ENCODE results near the gene KIF16B. TPM values are rescaled to one million over a fixed set of nuclear protein-coding genes. Genes with fewer than 3 reads are reported as not detected.
A peak's percentile ranks its signal among the peaks of the same experiment; 100 is the strongest.

KIF16B gene
- total and polyA plus RNA-seq, 10 of the 15 experiments (the other 5 are each of a cell fraction or from before 2014, with no cell fraction given): 0.21 to 5.2 (median 3.0) TPM

DNA sequence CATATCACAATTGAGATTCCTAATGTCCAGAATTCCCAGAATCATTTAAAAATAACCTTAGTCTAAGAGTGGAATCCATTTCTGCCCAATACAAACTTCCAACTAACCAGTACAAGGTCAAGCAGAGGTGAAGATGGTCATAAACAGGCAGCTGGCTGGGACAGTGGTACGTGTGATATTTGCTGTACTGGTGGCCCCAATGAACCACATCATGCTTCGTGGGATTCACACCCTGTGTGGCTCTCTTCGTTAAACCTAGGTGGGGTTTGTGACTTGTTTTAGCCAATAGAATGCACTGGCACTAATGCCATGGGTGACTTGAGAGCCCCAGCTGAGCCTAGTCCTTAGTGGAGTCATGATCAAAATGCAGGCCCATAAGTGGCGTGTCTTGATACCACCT is 286.6 kb downstream of the KIF16B start (continued):
- TF ChIP-seq REST (IDR thresholded peaks at IDR 0.05; ENCODE audit: low read depth, low read length): no peak
- no peak for TF ChIP-seq IRF5 (IDR thresholded peaks at IDR 0.05; ENCODE audit: borderline replicate concordance)
- TF ChIP-seq ETV6 (conservative IDR thresholded peaks at IDR 0.05 in 1 of 2, IDR thresholded peaks at IDR 0.05 in 1 of 2; ENCODE audit: borderline replicate concordance in 1 of 2, low read depth in 1 of 2): no peak
- no peak for TF ChIP-seq PML (IDR thresholded peaks at IDR 0.05; ENCODE audit: low read length)

DNA sequence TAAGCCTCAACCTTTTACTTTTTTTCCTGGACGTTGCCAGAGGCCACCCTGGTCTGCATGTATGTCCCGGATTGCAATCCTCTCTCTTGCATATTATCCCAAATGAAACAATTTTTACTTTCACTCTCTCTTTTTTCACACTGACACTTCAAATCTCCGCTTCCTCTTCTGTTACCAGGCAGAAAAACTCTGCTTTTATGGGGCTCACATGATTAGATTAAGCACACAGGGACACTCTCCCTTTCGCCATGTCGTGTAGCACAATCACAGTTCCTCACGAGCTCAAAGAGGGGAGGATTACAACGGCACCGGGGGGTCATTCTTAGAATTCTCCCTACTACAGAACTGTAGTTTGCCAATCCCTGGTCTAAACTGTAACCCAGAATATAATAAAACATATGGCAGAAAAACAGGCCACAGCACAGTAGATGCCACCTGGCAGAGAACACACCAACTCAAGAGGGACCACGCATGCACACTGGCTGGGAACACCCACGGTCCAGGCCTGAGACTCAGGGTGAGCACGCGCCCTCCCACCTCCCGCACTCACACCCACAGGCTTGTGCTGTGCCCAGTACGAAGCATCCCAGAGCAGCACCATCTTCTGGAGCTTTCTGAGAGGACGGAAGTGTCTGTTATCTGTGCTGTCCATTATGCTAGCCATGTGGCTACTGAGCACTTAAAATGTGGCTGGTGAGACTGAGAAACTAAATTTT is 288.7 kb downstream of the KIF16B start:
- SMC1A ChIA-PET (ENCODE audit: uncharacterized antibody, unreplicated experiment): no interaction called here
- Histone ChIP-seq H4K20me1 (ENCODE audit: control insufficient read depth, insufficient read depth) (no peaks in the 10 kb centered on the region), H3K79me2 (ENCODE audit: control insufficient read depth, insufficient read depth, low read length) (no peaks in the 10 kb centered on the region), H3K9me3 (replicated peaks; ENCODE audit: control insufficient read depth, insufficient read depth, low read length) (no peaks in the 10 kb centered on the region; the same call in 2 of the 3 replicates), H3K4me2 (ENCODE audit: control insufficient read depth, insufficient read depth) (no peak overlapping the region), H3K27ac (ENCODE audit: control insufficient read depth, insufficient read depth) (no peak overlapping the region), H3K36me3 (ENCODE audit: control insufficient read depth in 2 of 2, insufficient read depth in 2 of 2, low read length in 1 of 2) (no peaks in the 10 kb centered on the region), H3K27me3 (replicated peaks in 1 of 2; ENCODE audit: control insufficient read depth in 2 of 2, insufficient read depth in 2 of 2, low read length in 1 of 2) (no peaks in the 10 kb centered on the region), H2AFZ (ENCODE audit: control insufficient read depth, low read depth, low read length) (no peak overlapping the region), H3K4me1 (ENCODE audit: control insufficient read depth, insufficient read depth, low read length) (no peaks in the 10 kb centered on the region), H3K9ac (ENCODE audit: control insufficient read depth, insufficient read depth, low read length) (no peak overlapping the region), H3K4me3 (no peak overlapping the region)
- in situ Hi-C loops (cut with MboI) (no loop called here), intact Hi-C loops (cut with micrococcal nuclease; ENCODE audit: unreplicated experiment) (no loop called here)
- POLR2A ChIA-PET: no interaction called here
- WGBS (ENCODE audit: insufficient coverage, insufficient replicate concordance, low lambda C conversion rate, missing lambda C conversion rate): 74% methylated on average over 13 of the region's 15 CpGs
- TF ChIP-seq EGR1 (IDR thresholded peaks at IDR 0.05; ENCODE audit: borderline replicate concordance in 1 of 2, low read depth in 2 of 2, low read length in 2 of 2): no peak
- peak; percentile 9; the same call in 1 of the 2 replicates for TF ChIP-seq SPI1 (IDR thresholded peaks at IDR 0.05; ENCODE audit: borderline replicate concordance, insufficient read depth, low read depth, low read length)
- TF ChIP-seq RFX5 (IDR thresholded peaks at IDR 0.05; ENCODE audit: low read depth, low read length): 0 out of 2 replicates have a peak, but pooled peaks have one; percentile 27
- CTCF ChIA-PET: no interaction called here
- no TSS peak for BruUV-seq (replicated peaks)
- DNase-seq (ENCODE audit: low read depth, low spot score): no peak
- RAD21 ChIA-PET (ENCODE audit: unreplicated experiment): no interaction called here
- no peak for FAIRE-seq
- ATAC-seq: no peak

Data from GM12878 (cell line).